Vagina (tissue), 2 donors: ENCODE measurements around the gene EDRF1.

Source experiments
- POLR2A ChIP-seq, 2 donors: fragments of 450-650 bp; IDR thresholded peaks; one replicate each; pipeline ENCODE4 v1.6.1; 2017; ENCODE audit warnings: antibody characterized with exemption in 2 of 2, mild to moderate bottlenecking in 2 of 2, moderate library complexity in 2 of 2
- TF ChIP-seq, protein P1 (sequence below), 3 experiments: fragments of 450-650 bp in 2 of 3; fragments of 200-600 bp in 1 of 3; sonication (generic) in 1 of 3; IDR thresholded peaks; one replicate each; pipeline ENCODE4 v1.5.1; 2017 to 2019; ENCODE audit warnings: antibody characterized with exemption in 3 of 3, mild to moderate bottlenecking in 2 of 3, moderate library complexity in 2 of 3

DNA sequence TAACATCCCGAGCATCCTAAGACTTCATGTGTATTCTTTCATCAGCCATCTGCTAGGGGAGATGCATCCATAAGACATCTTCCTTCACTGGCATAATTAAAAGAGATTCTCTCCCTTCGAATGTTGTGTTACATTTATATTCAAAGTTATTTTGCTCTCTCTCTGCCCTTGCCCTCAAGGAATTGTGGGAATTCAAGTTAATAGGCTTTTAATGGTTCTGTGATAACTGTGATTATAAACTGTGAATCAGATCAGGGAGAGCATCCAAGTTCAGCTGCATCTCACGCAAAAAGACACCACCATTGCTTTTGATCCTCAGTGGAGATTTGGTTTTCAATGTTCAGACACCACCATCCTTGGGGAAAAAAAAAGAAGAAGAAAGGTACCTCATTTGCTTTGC, 27.3 kb upstream of the EDRF1 start:
- TF ChIP-seq, protein P1, sequence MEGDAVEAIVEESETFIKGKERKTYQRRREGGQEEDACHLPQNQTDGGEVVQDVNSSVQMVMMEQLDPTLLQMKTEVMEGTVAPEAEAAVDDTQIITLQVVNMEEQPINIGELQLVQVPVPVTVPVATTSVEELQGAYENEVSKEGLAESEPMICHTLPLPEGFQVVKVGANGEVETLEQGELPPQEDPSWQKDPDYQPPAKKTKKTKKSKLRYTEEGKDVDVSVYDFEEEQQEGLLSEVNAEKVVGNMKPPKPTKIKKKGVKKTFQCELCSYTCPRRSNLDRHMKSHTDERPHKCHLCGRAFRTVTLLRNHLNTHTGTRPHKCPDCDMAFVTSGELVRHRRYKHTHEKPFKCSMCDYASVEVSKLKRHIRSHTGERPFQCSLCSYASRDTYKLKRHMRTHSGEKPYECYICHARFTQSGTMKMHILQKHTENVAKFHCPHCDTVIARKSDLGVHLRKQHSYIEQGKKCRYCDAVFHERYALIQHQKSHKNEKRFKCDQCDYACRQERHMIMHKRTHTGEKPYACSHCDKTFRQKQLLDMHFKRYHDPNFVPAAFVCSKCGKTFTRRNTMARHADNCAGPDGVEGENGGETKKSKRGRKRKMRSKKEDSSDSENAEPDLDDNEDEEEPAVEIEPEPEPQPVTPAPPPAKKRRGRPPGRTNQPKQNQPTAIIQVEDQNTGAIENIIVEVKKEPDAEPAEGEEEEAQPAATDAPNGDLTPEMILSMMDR (IDR thresholded peaks at IDR 0.05), result no peak
- TF ChIP-seq POLR2A (IDR thresholded peaks at IDR 0.05), result no peak
